Umbilical cord (tissue), 2 donors: ENCODE data around the gene TNIP2. TPM values are rescaled to one million over a fixed set of nuclear protein-coding genes. Genes with fewer than 3 reads are reported as not detected.

ENCODE experiments used
- DNase-seq: peaks from one replicate; pipeline ENCODE4 v3.0.0-alpha.2; 2015; ENCODE audit warnings: low spot score
- total RNA-seq: library from RNA; depleted of rRNA; stranded (reverse); fragments of >200 nt; gene quantifications from one replicate; pipeline ENCODE4 v1.2.3, GENCODE V29; 2014; ENCODE audit warnings: low replicate concordance; ENCODE audit not compliant: insufficient read depth

Gene TNIP2
- 25.5 TPM for total RNA-seq

GRCh38 chr4:2755821-2756690 lies at the start of gene TNIP2:
Gene TNIP2 (minus strand): TSS chr4:2756336. CDS start chr4:2756289, 47 bp downstream.
- peak; percentile 79 for DNase-seq

- DNase-seq: no peak
These were observed 48.9 kb upstream of the TNIP2 start for GRCh38 chr4:2804973-2805501.

- DNase-seq: no peak
These were observed 48.4 kb upstream of the TNIP2 start for GRCh38 chr4:2804449-2804972.

- no peak for DNase-seq
These were observed 47.7 kb upstream of the TNIP2 start for GRCh38 chr4:2803624-2804448.

GRCh38 chr4:2802618-2803531 lies 46.7 kb upstream of the TNIP2 start:
- no peak for DNase-seq

- peak; percentile 87 for DNase-seq
These were observed 44.8 kb upstream of the TNIP2 start for GRCh38 chr4:2800691-2801596.

- DNase-seq: no peak
These were observed 44.0 kb upstream of the TNIP2 start for GRCh38 chr4:2799971-2800690.

GRCh38 chr4:2799224-2799911 lies 43.2 kb upstream of the TNIP2 start:
- no peak for DNase-seq

GRCh38 chr4:2798399-2799223 lies 42.5 kb upstream of the TNIP2 start:
- DNase-seq: peak; percentile 77

GRCh38 chr4:2797545-2798305 lies 41.6 kb upstream of the TNIP2 start:
- DNase-seq: no peak

- DNase-seq: no peak
These were observed 40.9 kb upstream of the TNIP2 start for GRCh38 chr4:2796849-2797544.

GRCh38 chr4:2795893-2796848 lies 40.0 kb upstream of the TNIP2 start:
- no peak for DNase-seq

GRCh38 chr4:2795300-2795892 lies 39.3 kb upstream of the TNIP2 start:
- no peak for DNase-seq

GRCh38 chr4:2794486-2795299 lies 38.6 kb upstream of the TNIP2 start:
- DNase-seq: peak; percentile 87
